Activated CD4-positive, alpha-beta T cell treated with anti-CD3 and anti-CD28 coated beads, Interleukin-2, Interleukin-6, amounts not matched to agents 100 ng/mL and 50 ng/mL, durations not matched to agents 16 hours and 8 hours (primary cell): ENCODE data around the gene CELF4.
A peak's percentile ranks its signal among the peaks of the same experiment; 100 is the strongest.

ENCODE experiments used
- DNase-seq: peaks from one replicate; pipeline ENCODE4 v3.0.0-alpha.2; 2020

Gene CELF4

GRCh38 chr18:37334631-37335408, 230.8 kb downstream of the CELF4 start:
- no peak for DNase-seq

- DNase-seq: no peak
These were observed 232.8 kb downstream of the CELF4 start for GRCh38 chr18:37332628-37333420.

- DNase-seq: no peak
These were observed 233.4 kb downstream of the CELF4 start for GRCh38 chr18:37332219-37332618.

- DNase-seq: no peak
These were observed 235.4 kb downstream of the CELF4 start for GRCh38 chr18:37330173-37330572.

GRCh38 chr18:37328946-37329719, 236.5 kb downstream of the CELF4 start:
- no peak for DNase-seq

- no peak for DNase-seq
These were observed 238.5 kb downstream of the CELF4 start for GRCh38 chr18:37327063-37327577.

- DNase-seq: peak; percentile 50
These were observed 243.0 kb downstream of the CELF4 start for GRCh38 chr18:37322492-37323035.

GRCh38 chr18:37321582-37322491, 243.8 kb downstream of the CELF4 start:
- no peak for DNase-seq

- no peak for DNase-seq
These were observed 245.3 kb downstream of the CELF4 start for GRCh38 chr18:37320317-37320716.

- no peak for DNase-seq
These were observed 246.9 kb downstream of the CELF4 start for GRCh38 chr18:37318360-37319355.

GRCh38 chr18:37317486-37317885, 248.1 kb downstream of the CELF4 start:
- DNase-seq: no peak

- no peak for DNase-seq
These were observed 249.1 kb downstream of the CELF4 start for GRCh38 chr18:37316468-37316867.

GRCh38 chr18:37315935-37316334, 249.7 kb downstream of the CELF4 start:
- DNase-seq: no peak

- no peak for DNase-seq
These were observed 251.1 kb downstream of the CELF4 start for GRCh38 chr18:37314534-37314933.

- DNase-seq: no peak
These were observed 252.0 kb downstream of the CELF4 start for GRCh38 chr18:37313624-37314023.

- DNase-seq: no peak
These were observed 255.7 kb downstream of the CELF4 start for GRCh38 chr18:37309861-37310260.

- DNase-seq: no peak
These were observed 256.5 kb downstream of the CELF4 start for GRCh38 chr18:37309059-37309458.

- no peak for DNase-seq
These were observed 258.4 kb downstream of the CELF4 start for GRCh38 chr18:37307181-37307580.

- no peak for DNase-seq
These were observed 259.2 kb downstream of the CELF4 start for GRCh38 chr18:37306432-37306831.

- no peak for DNase-seq
These were observed 260.5 kb downstream of the CELF4 start for GRCh38 chr18:37305066-37305465.
